HG03103 (cell line): ENCODE results near the gene TMEM138.
A peak's percentile ranks its signal among the peaks of the same experiment; 100 is the strongest.

ENCODE experiments used
- ATAC-seq: cut with Tn5 transposase; IDR thresholded peaks from one replicate; pipeline ENCODE4 v1.9.1; 2021; ENCODE audit warnings: low read depth; ENCODE audit not compliant: unreplicated experiment

Gene TMEM138

GRCh38 chr11:61340979-61341378, 21.2 kb upstream of the TMEM138 start:
- ATAC-seq = no peak

GRCh38 chr11:61341706-61342105, 20.5 kb upstream of the TMEM138 start:
- no peak for ATAC-seq

GRCh38 chr11:61342207-61342803, 19.9 kb upstream of the TMEM138 start:
- ATAC-seq = no peak

- no peak for ATAC-seq
These were observed 18.1 kb upstream of the TMEM138 start for GRCh38 chr11:61343792-61344745.

- ATAC-seq = no peak
These were observed 17.0 kb upstream of the TMEM138 start for GRCh38 chr11:61345170-61345610.

GRCh38 chr11:61345954-61346843, 16.0 kb upstream of the TMEM138 start:
- no peak for ATAC-seq

- no peak for ATAC-seq
These were observed 14.2 kb upstream of the TMEM138 start for GRCh38 chr11:61347916-61348461.

GRCh38 chr11:61349189-61349751, 12.9 kb upstream of the TMEM138 start:
- ATAC-seq = no peak

GRCh38 chr11:61349916-61350315, 12.3 kb upstream of the TMEM138 start:
- no peak for ATAC-seq

GRCh38 chr11:61350336-61350735, 11.8 kb upstream of the TMEM138 start:
- no peak for ATAC-seq

- ATAC-seq = no peak
These were observed 11.4 kb upstream of the TMEM138 start for GRCh38 chr11:61350803-61351202.

GRCh38 chr11:61352038-61352437, 10.1 kb upstream of the TMEM138 start:
- no peak for ATAC-seq

GRCh38 chr11:61353131-61354067, 8.8 kb upstream of the TMEM138 start:
- ATAC-seq = no peak

- ATAC-seq = no peak
These were observed 8.0 kb upstream of the TMEM138 start for GRCh38 chr11:61354208-61354607.

- ATAC-seq = no peak
These were observed 5.5 kb upstream of the TMEM138 start for GRCh38 chr11:61356706-61357105.

- peak; percentile 45 for ATAC-seq
These were observed 4.8 kb upstream of the TMEM138 start for GRCh38 chr11:61357233-61357893.

GRCh38 chr11:61357894-61358239, 4.3 kb upstream of the TMEM138 start:
- no peak for ATAC-seq

- ATAC-seq = no peak
These were observed 3.6 kb upstream of the TMEM138 start for GRCh38 chr11:61358566-61358965.

GRCh38 chr11:61359516-61359915, 2.7 kb upstream of the TMEM138 start:
- no peak for ATAC-seq
